NCI-H2227 (cell line): ENCODE measurements around the gene CTNNA2.

Experiments used
- DNase-seq: peaks from one replicate; lab custom pipeline; 2025; ENCODE audit not compliant: unreplicated experiment; lab: John Stamatoyannopoulos, UW

The CTNNA2 gene

DNA sequence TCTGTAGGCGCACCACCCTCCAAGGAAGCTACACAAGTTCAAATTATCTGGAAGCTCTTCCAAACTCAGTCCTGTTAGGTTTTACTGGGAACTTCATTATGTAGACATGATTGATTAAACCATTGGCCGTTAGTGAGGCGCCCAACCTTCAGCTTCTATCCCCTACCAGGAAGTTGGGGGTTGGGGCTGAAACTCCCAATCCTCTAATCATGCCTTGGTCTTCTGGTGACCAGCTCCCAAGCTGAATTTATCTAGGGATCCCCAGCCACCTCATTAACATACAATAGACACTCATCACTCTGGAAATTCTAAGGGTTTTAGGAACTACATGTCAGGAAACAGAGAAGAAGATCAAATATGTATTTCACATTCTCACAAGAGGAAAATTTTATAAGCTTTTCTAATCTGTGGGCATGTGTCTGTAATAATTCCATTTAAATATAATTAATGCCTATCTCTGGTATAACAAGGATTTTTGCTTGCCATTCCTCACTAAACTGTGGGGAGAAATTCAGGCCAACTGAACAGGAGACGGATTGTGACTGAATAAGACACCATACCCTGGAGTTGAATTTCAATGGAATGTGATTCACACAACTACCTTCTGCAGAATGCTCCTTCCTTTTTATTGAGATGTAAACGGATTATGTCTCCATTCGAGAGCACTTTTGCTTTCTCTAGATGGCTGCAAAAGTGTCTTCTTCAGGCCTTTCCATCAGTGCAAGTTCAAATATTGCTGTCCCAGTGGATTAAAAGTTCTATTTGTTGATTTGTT lies 463.1 kb downstream of the CTNNA2 start:
- no peak for DNase-seq

DNA sequence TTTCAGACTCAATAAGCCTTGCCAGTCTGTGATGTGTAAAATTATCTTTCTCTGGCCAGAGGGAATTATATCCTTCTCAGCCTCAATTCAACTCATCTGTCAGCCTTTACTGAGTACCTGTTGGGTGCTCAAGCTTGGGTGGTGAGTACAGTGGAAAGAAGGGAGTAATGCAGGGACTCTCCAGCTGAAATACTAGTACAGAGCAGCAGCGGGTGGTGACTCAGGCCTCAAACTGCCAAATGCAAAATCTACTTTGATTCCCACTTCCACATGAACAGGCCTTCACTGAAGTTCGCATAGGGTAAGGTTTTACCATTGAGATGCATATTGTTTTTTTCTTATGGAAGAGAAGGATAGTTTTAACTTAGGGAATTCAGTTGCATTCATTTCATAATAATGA lies 464.9 kb downstream of the CTNNA2 start:
- DNase-seq, result no peak

DNA sequence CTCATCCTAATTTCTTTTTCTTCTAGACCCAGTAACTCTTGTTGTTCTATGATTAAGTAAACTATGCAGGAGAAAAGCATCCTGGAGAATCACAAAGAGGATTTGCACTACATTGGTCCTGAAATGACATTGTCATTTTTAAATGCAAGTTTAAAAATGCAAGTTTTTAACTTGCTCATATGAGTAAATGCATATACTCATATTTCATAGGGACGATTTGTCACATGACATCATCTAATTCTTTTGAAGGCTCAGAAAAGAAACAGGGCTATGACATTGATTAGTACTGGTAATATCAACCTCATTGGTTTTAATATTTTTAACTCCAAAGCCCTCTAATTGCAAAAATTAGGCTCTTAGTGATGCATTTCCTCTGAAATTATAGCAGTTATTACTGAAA lies 467.3 kb downstream of the CTNNA2 start:
- no peak for DNase-seq

DNA sequence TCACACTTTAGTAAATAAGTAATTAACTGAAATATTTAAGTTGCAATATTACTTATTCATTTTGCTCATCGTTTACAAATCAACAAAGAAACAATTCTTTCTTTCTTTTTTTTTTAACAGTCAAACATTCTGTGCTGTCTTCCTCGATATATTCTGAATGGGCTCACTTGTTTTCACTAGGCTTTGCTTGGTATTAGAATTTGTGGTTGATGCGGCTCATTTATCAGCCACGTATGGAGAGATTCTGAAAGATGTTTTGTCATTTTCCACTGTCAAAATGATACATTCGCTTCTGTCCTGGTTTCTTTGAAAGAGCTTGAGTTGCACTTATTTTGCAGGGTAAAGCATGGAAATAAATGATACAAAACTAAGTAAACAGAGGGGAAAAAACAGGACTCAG lies 468.0 kb downstream of the CTNNA2 start:
- DNase-seq, result no peak

DNA sequence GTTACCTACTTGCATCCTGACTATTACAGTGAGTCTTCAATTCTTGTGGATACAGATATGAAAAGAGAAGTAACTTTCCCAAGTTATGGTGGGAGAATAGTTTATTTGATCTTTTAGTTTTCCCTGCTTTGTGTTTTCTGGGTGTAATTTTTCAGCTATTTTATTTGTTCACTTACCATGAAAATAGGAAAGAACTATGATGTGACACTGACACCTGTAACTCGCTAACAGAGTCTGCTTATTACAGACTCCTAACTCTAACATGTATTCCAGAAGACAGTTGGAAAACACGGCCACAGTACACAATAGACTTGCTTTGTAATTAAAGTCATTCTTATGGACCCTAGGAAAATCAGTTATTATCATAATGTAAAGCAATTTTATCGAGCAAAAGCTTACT lies 468.5 kb downstream of the CTNNA2 start:
- no peak for DNase-seq

DNA sequence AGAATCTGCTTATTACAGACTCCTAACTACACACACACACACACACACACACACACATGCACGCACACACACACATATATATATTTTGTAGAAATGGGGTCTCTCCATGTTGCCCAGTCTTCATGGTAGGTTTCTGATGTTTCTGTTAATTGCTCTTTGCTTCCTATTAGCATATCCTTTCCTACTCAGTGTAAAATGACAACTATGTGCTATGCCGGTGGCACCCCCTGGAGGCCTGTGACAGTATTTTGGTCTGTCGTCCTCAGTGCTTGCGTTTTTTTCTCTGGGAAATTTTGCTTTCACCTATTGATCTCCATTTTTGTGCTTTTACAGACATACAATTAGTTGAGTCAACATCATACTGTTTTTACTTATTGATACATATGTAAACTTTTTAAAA lies 469.6 kb downstream of the CTNNA2 start:
- DNase-seq, result no peak

DNA sequence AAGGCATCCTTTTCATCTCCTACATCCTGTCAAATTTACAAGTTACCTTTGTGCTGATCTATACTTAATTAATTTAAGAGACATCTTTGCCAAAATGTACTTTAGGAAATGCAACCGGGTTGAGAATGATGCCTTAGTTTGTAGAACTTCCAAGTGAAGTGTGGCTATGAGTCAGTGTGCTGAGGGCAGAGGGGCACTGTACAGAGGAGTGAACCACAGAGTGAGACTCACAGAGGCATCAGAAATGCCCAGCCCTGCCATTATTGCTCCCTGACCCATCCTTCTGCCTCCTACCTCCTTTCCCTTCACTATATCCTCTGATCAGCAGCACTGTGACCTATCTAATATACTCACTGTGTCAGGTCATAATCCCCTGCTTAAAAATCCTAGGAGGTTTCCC lies 471.6 kb downstream of the CTNNA2 start:
- DNase-seq, result no peak

DNA sequence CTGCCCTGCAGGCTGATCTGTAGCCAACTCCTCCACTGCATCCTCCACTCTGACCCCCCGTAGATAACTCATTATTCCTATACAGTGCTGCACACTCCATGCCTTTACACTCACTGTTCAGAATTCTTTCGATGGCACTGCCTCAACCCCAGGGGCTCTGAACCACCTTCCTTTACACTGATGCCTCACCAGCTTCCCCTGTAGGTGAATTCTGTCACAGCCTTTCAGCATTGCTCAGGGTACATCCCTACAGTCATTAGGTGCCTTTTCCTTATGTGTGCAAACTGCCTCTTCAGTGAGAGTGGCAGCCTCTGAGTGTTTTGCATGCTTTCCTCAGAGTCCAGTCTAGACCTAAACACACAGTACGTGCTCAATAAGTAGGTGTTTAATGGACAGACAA lies 472.3 kb downstream of the CTNNA2 start:
- DNase-seq, result no peak

DNA sequence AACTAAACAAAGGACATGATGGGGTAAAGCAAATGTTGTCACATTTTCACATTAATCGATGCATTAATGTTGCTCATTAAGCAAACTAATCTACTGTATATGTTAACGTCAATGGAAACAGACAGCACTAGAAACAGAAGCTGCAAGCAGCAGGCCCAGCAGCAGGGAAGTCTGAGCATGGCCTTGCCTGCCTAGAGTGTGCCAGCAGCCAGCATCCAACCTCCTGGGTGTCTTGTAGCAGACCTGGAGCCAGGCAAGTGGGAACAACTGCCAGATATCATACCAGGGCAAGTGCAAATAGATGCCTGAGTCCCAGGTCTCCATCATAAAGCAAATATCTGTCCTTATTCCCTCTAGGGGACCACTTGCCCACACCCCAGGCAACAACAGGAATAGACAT lies 472.7 kb downstream of the CTNNA2 start:
- no peak for DNase-seq

DNA sequence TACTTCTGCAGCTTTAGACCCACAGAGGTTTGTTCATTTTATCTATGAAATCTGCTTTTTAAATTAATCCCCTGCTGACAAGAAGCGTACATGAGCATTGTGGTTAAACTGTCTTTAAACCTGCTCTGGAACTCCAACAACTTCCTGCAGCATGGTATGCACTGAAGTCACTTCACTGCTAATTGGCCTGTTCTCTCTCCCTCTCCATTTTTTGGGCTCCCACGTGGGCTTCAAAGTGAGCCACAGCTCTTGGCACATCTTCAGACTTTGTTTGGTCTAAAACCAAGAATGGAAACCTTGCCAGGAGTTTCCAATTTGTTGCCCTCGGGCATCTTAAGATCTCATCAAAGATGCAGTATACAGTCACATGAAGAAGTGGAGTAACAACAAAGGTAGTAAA lies 480.3 kb downstream of the CTNNA2 start:
- DNase-seq, result no peak

DNA sequence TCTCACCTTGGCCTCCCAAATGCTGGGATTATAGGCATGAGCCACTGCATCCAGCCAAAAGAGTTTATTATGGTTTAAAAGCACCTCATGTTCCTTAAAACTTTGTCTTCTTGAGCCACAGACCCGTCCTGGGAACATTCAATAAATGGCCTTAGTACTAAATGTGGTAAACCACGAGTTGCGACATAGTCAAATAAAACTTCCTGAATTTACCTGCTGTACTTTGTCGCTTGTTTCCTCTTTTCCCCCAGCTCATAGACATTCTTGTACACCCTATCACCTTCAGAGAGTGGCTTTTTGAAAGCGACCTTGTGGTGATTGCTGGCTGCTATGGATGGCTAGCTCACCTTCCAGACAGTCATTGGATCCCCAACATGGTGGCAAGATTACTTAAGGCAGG lies 481.3 kb downstream of the CTNNA2 start:
- DNase-seq, result no peak

DNA sequence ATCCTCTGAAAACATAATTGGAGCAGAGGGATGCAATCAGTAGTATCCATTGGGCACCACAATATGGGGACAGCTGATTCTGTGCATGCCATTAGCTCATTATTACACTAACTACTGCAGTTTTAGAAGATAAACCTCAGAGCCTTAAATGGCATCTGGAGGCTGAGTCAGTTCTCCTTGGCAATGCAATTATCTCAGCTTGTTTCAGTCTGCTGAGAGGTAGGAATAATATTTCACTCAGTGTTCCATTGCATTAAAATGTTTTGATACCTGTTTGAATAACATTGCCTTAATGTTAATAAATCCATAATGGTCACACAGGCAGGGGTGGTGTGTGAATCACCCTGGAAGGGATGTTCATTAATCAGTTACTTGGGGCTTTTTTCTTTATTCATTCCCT lies 482.1 kb downstream of the CTNNA2 start:
- no peak for DNase-seq

DNA sequence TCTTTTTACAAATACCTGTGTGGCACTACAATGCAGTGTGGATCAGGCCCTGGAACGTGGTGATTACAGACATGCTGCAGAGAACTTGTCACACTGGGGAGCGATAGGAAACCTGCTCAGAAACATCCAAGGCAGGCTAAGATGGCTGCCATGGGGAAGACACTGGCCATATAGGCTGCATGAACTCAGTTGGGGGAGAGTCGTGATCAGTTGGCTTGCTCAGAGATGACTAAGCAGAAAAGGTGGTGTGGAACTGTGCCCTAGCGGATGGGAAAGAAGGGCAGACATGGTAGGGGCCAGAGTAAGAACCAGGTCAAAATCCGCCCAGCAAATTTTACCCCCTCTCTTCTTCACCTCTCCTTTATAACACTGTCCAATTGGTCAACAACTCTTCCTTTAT lies 483.9 kb downstream of the CTNNA2 start:
- DNase-seq, result no peak

DNA sequence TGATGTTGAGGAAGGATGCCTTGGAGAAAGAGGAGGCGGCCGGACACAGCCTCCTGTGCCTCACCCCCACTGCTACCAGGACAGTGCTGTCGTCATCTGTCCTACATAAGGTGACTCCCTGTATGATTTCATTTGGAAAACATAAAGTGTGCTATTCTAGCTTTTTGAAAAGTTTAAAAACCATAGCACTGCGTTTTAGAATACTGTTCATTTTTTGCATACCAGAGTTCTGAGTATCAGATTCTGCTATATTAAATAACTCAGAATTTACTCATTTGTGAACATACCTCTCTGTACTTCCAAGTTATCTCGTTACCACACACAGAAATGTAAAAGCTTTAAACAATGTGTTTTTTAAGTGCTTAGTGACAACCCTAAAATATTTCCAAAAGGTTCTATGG lies 488.9 kb downstream of the CTNNA2 start:
- DNase-seq, result no peak

DNA sequence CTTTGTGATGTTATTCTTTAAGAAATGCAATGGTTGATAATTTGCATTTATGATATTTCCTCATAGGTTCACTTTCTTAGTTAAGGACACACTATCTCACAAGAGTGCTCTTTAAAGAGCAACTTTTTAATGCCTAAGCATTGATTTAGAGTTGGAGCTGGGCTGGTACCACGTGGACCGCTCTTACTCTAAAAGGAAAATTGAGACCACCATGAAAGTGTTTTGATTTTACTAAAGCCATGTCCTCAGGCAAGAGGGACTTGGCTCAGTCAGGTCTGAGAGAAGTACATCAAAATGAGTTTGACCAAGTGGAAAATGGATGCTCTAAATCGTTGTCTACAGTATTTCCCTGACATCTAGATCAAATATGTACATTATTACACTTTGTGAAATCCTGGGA lies 489.3 kb downstream of the CTNNA2 start:
- no peak for DNase-seq

DNA sequence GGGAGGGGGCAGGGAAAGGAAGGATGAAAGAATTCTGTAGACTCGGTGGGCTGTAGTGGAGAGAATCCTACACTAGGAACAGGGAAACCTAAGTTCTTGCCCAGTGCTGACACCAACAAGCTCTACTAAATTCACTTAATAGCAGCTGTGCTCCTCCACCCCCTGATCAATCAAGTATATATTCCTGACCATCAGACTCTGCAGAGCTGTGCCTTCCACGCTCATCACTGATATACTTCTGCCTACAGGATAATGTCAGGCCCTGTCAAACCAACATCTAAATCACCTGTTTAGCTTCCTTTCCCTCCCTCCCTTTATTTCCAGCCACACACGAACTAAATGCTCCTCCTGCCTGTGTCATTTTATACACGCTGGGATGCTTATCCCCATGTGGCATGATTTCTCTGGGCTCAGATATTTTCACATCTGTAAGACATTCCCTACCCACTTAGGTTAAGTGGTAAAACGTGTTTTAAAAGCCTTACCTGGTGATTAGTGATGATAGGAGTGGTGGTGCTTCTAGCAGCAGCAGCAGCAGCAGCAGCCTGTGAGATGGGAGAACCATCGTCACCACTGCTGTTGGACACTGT lies 489.8 kb downstream of the CTNNA2 start:
- peak; percentile 58 for DNase-seq

DNA sequence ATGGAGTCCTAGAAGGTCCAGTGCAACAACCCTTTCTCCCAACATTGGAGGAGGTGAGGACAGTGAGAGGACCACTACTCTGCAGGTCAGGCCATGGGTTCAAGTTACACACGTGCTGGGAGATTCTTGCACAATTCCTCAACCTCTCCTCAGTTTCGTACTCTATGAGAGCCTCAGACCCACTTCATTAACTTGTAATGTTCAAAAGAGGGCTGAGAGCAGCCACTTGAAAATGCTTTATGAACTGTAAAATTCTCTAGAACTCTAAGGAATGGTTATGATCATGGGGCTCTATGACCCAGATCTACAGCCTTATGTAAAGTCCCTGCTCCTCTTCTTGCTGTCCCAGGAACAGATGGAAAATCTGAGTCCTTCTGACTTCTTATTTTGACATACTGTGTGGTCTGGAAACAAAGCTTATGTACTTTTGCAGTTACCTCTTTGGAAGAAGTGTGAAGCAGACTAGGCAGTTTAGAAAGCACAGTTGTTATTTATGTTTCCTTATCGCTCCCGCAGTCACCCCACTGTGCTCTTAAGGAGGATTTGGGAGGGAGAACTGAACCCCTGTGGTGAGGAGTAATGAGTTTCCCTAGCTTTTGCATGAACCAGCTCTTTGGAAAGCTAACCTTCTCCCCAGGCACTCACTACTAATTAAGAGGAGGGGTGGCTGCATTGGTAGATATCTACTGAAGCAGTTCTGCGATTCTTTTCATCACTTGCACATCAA lies 495.1 kb downstream of the CTNNA2 start:
- peak; percentile 7 for DNase-seq

DNA sequence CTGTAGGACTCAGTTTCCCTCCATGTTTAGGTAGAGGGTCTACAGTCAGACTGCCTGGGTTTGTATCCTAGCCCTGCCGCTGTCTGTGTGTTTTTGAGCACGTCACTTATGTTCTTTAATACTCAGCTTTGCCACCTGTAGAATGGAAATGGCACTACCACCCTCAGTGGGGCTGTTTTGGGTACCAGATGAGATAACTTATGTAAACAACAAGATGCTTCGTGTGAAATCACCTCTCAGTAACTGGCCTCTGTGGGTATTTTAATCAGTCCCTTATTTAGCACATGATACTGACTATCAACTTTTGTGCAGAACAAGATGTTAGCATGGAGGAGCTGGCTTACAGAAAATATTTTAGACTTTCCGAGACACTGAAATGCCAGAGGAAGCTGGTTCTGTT lies 495.7 kb downstream of the CTNNA2 start:
- no peak for DNase-seq

DNA sequence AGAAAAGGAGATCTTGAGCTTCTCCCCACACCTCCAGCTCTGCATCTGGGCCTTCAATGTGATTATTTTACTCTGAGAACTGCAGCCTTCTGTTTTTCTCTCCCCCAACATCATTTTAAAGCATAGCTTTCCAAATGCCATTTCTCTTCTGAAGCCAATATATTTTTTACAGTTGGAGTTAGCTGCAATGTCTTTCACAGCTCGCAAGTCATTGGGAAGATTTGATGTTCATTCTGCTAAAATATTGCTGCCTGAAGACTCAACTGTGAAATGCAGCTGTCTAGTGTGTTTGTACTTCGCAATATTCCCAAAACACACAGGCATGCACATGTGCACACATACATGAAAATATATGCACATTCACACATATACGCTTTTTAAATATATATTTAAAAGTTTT lies 496.4 kb downstream of the CTNNA2 start:
- no peak for DNase-seq

DNA sequence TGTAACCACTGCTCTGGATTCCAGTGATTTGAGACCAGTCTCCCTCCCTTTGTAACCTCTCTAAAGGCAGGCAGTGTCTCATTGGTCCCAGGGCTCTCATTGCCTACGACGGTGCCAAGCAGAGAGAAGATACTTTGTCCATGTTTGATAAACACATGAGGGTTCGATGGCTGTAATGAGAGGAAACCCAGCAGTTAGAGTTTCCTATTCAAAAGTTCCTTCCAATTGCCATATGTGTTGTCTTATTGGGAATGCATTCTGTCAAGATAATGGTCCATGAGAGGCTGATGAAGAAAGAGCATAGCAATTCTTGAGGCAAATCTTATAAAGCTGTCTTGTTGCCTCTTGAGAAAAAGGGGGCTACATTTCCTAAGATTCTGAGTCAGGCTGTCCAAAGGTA lies 499.2 kb downstream of the CTNNA2 start:
- no peak for DNase-seq

DNA sequence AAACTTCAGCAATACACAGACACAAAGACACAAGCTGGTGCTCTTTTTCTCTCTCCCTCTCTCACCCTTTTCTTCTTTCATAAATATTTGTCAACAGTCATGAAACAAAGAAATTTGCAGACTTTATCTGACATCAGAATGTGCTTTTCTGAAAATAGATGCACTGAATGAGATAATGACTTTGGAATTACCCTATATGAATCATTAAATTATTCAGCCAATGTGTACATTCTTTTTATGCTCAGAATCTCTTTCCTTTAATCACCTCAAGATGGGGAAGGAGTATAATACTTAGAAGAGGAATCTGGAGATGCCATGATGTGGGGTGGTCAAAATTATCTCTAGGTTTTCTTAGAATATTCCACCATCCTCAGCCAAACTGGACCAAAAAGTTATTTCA lies 501.8 kb downstream of the CTNNA2 start:
- DNase-seq, result no peak

DNA sequence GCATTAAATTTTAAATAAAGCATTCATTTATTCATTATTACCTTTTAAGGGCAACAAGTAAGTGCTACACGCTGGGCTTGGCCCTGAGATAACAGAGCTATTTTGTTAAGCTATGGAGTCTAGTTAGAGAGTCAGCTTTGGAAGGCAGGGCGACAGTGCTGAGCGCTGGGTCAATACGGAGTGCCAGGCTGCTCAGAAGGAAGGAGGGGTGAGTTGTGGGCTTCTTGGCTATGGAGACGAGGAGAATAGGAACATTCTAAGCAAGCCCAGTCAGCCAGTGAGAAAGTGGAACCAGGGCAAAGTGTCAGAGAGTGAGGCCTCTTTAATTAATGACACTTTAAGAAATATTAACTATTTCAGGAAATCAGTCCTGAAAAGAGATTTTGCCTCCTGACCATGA lies 503.3 kb downstream of the CTNNA2 start:
- peak; percentile 9 for DNase-seq
